GM11168 (cell line): ENCODE results near the gene C3orf85.

ENCODE experiments used
- in situ Hi-C: fragments of 300-500 bp; cut with MboI; formaldehyde crosslinking; loops from one replicate; pipeline ENCODE4 v1.12.0; 2022; ENCODE audit warnings: low sequenced_read_pairs; ENCODE audit not compliant: unreplicated experiment

Gene C3orf85

DNA sequence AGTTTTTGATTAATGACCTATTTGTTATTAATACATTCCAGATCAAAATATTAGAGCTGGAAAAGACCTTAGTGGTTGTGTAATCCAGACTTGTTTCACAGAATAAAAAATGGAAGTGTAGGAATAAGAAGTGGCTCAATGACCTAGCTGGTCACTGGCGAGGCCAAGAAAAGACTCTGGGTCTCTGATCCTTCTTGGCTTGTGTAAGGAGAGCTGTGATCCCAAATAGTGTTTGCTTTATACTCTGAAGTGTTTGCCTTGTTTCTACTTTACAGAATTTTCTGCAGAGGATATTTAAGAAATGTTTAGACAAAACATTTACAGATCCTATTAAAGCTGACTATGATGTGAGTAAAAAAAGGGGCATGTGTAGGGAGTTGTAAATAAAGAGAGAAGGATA is 7.1 kb downstream of the C3orf85 start:
- in situ Hi-C loops = no loop called here

DNA sequence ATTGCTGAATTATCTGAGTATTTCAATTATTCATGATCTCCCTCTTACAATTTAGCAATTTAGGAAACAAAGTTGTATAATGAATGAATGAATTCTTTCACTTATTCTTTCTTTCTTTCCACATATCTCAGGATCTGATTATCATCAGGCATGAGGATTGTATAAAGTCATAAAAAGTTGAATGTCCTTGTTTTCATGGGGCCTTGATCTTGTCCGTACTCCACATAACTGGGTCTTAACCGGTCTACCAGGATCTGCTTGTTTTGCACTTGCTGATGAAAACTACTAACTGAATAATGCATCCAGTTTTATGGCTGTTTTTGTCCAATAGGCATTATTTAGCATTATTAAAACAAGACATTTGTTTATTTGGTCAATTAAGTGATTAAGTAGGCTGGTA is 12.6 kb downstream of the C3orf85 start:
- in situ Hi-C loops = no loop called here

DNA sequence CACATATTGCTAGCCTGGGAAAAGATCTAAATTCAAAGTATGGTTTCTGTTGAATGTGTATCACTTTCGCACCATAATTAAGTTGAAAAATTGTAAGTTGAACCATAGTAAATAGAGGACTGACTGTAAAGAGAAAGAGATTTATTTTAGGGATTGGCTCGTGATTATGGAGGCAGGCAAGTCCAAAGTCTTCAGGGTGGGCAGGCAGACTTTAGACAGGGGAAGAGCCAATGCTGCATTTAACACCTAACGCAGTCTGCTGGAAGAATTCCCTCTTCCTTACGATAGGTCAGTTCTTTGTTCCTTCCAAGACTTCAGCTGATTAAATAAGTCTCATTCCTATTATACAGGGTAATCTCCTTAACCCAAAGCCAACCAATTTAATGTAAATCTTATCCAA is 15.8 kb downstream of the C3orf85 start:
- in situ Hi-C loops = no loop called here

DNA sequence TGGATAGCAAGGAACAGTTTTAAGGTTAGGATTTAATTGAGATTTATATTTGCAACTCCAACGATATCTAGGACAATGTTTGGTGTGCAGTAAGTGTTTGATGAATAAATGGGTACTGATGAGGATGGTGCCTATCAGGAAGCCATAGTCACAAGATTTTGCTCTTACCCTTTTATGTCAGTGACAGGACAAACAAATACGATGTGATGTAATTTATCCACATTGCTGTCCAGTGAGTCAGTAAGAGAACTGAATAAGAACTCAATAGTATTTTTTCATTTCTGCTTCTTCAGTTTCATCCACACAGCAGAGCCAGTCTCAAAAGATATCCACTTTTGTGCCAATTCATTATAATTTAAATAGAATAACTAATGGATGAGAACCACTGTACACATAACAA is 18.5 kb downstream of the C3orf85 start:
- in situ Hi-C loops = no loop called here

DNA sequence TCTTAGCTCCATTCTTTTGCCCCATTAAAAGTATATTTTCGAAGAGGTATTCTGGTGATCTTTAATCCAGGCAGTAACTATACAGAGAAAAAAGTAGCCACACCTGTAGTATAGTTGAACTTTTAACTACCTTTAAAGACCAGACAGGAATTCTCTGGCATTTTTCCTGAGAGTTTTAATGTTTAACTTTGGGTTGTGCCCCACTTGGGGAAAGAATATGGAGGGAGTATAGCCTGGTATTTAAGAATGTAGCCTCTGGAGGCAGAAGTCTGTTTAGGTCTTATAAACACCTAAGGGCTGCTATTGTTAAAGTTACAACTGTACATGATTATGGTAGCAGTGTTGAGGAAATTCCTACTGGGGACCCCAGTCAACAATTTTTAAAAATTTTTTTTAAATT is 19.3 kb downstream of the C3orf85 start:
- in situ Hi-C loops = no loop called here

DNA sequence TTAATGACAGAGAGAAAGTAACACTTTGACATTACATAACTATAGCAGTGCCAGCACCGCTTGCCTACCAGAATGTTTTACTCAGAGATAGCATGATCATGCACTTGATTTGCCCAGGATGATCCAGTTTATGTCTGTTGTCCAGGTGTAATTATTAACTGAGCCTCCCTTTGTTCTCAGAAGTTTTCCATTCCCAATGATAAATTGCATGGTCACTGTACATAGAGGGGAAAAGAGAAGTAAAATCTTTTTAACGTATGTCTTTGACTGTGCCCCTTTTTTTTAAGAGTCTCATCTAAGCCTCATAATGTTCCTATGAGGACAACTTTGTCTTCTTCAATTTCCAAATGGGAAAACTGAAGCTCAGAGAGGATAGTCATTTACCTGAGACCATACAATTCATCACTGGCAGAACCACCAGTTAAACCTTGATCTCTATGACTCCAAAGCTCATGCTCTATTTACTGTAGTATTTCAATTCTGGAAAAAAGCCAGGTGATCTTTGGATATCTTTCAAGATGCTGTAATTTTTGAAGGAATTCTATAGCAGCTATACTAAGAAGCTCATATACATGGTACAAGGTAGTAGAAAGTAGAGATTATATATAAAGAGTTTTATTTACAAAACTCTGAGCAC is 25.1 kb downstream of the C3orf85 start:
- in situ Hi-C loops = no loop called here

DNA sequence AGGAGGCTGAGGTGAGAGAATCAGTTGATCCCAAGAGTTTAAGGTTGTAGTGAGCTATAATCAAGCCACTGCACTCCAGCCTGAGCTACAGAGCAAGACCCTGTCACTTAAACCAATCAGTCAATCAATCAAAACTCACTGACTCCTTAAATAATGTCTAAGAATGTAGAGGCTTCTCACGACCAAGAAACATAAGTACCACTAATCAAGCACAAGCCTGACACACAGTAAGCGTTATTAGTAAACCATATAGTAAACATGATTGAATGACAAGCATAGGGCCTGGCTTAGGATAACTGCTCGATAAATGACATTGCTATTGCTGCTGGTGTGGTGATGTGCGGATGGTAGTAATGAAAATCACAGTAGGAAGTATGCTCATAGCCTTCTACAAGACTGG is 29.4 kb downstream of the C3orf85 start:
- in situ Hi-C loops = no loop called here

DNA sequence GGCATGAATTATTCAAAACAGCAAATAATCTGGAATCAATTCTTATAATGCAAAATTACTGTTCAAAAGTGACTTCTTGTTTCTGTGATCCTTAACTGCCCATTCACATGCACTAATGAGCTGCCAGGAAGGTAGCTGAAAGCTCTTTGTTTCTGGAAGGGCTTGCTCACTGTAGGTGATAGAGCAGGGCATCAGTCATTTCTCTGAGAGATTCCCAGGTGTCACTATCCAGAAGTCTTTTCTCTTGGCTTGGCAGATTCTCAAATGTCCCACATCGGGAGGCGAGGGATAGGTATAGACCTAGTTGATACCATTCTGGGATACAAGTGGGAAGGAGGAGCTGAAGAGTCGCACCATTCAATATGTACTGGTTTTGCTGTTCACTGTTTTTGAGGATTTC is 35.0 kb downstream of the C3orf85 start:
- in situ Hi-C loops = no loop called here

DNA sequence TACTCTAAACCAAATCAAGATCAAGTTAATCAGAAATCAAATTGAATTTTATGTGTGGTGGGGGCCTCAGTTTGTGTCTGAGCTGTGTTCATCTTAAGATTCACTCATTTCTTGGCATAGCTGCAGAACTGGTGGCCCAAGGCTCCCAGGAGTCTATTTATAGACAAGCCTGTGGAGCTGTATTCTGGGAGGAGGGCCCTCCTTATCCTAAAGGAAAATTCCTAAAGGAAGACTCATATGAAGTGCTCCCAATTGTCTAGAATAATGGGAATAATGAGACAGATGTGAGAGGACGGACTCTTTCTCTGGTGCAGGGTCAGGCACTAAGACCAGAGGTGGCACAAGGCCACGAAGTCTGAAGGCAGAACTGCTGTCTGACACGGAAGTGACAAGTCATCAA is 38.9 kb downstream of the C3orf85 start:
- in situ Hi-C loops = no loop called here

DNA sequence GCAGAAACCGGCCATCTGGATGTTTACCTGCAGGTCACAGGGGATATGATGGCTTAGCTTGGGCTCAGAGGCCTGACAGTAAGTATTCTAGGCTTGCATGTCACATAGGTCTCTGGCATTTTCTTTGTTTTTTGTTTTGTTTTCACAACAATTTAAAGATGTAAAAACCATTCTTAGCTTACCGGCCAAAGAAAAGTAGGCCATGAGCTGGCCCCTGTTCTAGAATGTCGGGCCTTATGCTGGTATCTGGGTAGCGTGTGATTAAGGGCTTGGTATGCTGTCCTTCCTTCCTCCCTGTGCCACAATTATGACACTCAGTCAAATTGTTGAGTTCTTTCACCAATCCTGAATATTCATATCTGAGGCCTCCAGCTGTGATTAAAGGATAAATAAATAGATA is 40.2 kb downstream of the C3orf85 start:
- in situ Hi-C loops = no loop called here

DNA sequence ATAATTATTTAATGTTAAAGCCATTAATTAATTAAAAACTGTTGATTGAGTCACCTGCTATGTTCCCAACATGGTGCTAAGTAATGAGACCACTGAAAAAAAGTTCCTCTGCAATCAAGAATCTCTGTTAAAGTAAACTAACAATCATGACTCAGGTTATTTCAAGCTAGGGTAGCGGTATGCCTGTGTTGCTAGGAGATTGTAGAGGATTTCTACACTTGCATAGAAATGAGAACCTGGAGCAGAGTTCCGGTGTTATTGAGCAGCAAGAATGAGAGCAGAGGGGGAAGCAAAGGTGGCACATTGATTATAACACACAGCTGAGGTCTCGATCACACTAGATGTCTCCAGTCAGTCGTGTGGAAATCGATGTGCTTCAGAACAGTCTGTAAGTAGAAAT is 41.4 kb downstream of the C3orf85 start:
- in situ Hi-C loops = no loop called here

DNA sequence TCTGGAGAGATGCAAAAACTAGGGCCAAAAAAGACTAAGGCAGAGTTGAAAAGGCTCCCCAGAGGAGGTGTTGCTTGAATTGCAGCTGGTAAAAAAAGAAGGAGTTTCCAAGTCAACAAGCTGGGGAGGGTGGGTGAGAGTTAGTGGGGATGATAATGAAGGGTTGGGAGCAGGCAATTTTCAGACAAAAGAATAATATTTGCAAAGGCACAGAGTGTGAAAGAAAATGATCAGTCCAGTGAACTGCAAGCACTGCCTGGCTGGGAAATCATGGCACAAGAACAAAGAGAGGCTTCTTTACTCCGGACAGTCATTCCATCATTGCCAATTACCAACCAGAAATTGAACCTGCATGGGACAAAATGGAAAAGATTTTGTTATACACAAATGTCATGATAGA is 42.2 kb downstream of the C3orf85 start:
- in situ Hi-C loops = no loop called here

DNA sequence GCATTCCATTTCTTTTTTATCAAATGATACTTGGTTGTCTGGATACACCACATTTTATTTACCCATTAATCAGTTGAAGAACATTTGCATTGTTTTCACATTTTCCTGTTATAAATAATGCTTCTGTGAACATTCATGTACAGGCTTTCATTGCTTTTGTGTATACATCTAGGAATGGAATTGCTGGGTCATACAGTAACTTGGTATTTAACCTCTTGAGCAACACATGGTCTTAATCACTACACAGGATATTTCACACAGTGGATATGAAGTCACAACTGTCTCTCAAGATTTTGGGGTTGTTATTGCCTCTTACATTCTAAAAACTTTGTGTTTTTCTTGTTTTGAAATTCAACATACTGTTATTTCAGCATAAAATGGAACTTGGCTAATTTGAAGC is 48.2 kb downstream of the C3orf85 start:
- in situ Hi-C loops = no loop called here

DNA sequence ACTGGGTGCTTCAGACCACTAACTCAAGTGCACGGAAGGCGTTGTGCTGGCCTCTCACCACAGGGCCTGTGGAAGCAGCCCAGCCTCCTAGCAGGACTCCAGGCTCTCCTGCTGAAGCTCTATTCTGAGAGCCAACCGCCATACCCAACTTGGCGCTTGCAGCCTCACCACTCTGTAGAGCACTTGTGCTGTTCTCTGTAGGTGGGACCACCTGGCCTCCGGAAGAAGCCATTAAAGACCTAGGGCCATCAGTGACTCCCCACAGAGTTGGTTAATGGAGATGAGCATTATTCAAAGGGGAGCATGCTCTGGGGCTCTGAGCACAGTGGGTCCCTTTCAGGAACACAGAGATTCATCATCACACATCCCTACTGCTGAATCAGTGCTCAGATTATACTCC is 50.9 kb downstream of the C3orf85 start:
- in situ Hi-C loops = no loop called here

DNA sequence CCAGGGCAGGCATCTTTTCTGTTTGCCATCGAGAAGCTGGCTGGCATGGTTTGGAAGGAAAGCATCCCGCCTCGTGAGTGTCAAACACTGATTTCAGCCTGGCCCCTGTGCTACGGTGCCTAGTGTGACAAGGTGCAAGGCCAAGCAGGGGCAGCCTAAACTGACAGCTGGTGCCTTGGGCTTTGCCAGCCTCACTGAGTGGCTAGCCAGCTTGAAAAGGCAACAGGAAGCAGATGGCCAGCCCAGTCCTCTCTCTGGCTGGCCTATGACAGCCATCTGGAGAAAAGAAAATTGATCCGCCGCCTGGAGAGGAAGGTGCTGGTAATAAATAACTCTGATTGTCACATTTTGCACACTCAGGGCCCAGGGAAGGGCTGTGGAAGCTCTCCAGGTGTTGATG is 52.2 kb downstream of the C3orf85 start:
- in situ Hi-C loops = no loop called here

DNA sequence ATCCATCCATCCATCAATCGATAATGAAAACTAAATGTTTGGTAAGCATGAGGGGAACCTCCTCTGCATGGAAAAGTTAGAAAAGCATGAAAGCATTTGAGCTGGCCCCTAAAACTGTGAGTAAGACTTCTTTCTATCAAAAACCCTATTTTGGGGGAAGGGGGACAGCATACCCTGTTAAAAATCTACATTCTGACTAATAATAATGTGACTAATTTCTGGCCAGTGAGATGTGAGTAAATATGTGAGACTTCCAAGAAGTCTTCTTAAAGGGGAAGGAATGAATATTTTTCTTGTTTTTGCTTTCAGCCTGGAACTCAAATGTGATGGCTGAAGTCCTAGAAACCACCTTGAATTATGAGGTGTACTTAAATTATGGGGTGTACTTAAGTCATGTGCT is 54.9 kb downstream of the C3orf85 start:
- in situ Hi-C loops = no loop called here

DNA sequence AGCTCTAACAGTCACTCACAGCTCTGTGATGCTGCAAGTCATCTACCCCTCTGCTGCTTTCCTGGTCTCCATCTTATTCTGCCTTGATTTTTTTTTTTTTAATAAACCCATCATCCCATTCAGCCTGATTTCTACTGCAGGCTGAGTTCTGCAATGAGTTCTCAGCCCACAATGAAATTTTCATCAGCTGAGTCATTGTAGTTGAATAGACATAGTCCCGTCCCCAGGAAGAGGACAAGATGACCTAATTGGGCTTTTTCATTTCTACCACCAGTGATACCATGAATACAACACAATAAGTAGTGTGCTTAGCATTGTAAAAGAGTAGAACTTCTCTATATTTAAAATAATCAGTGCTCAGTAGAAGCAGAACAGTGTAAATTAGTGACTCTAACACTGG is 59.3 kb downstream of the C3orf85 start:
- in situ Hi-C loops = no loop called here
